VCaP (cell line): ENCODE measurements around the gene MSN.
"Not testable (repeated sequence)": the region's sequence is repeated elsewhere in the genome, so short reads cannot be mapped to it uniquely, and the experiment has no call there.

Experiments
- H3K27ac ChIP-seq: fragments of 450-650 bp; 2 replicates; pipeline ENCODE4 v1.5.1; 2017
- CTCF ChIP-seq: fragments of 450-650 bp; conservative IDR thresholded peaks from 2 replicates; pipeline ENCODE4 v1.5.1; 2017; ENCODE audit warnings: mild to moderate bottlenecking, moderate library complexity

The MSN gene

GRCh38 chrX:65637335-65637734, 30.1 kb upstream of the MSN start:
- TF ChIP-seq CTCF = no peak
- H3K27ac ChIP-seq = no peak overlapping the region

GRCh38 chrX:65642914-65643491, 24.5 kb upstream of the MSN start:
- no peak for TF ChIP-seq CTCF
- H3K27ac ChIP-seq = no peak overlapping the region

GRCh38 chrX:65643531-65644052, 23.9 kb upstream of the MSN start:
- H3K27ac ChIP-seq = no peak overlapping the region
- no peak for TF ChIP-seq CTCF

GRCh38 chrX:65644621-65645289, 22.7 kb upstream of the MSN start:
- no peak overlapping the region for H3K27ac ChIP-seq
- TF ChIP-seq CTCF = no peak

GRCh38 chrX:65647801-65648200, 19.7 kb upstream of the MSN start:
- TF ChIP-seq CTCF = no peak
- no peak overlapping the region for H3K27ac ChIP-seq

- no peak overlapping the region for H3K27ac ChIP-seq
- no peak for TF ChIP-seq CTCF
Observed at GRCh38 chrX:65652098-65652497, 15.4 kb upstream of the MSN start.

GRCh38 chrX:65657009-65657441, 10.4 kb upstream of the MSN start:
- not testable (repeated sequence) for H3K27ac ChIP-seq

- no peak overlapping the region for H3K27ac ChIP-seq
- no peak for TF ChIP-seq CTCF
Observed at GRCh38 chrX:65657659-65658058, 9.8 kb upstream of the MSN start.
